D341Med (cell line): ENCODE data around the gene EPHA2.
"Not testable (repeated sequence)": the region's sequence is repeated elsewhere in the genome, so short reads cannot be mapped to it uniquely, and the experiment has no call there.

ENCODE experiments used
- DNase-seq: peaks from one replicate; pipeline ENCODE4 v3.0.0; 2012; ENCODE audit warnings: low spot score

The EPHA2 gene

DNA sequence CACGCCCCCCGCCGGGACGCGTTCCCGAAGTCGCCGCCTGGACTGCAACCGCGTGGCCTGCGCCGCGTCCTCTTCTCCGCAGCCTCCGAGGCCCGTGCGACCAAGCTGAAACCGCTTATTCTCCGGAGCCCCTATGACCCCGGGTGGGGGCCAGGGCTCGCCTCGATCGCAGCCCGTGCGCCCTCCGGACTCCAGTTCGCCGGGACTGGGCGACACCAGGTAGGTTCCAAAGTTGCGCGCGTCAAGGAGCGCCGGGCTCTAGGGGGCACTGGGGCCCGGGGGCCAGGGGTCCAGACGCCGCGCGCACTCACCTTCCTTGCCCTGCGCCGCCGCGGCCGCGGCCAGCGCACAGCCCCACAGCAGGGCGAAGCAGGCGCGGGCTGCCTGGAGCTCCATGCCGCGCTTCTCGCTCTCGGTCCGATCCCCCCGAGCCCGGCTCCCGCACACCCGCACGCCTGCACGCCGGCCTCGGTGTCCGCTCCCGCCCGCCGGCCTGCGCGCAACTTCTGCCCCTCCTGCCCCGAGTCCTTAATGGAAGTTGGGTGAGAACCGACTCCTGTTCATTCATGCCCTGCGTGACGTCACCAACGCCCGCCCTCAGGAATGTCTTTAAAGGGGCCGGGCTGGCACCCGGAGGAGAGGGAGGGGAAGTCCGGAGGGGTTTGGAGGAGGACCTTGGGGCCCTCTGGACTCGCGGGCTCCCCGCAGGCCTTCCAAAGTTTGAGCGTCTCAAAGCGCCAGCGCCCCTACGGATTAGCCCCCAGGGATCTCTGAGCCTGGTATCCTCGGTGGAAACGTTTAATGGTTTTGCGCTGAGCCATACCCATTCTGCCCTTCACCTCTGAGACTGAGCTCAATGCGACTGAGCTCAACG lies at the start of gene EPHA2:
Gene EPHA2 (minus strand): TSS at position 533 of the 874 bp plus-strand sequence. CDS start 137 bp downstream, at position 396.
- DNase-seq = peak; percentile 74

- DNase-seq = no peak
Observed at GRCh38 chr1:16205334-16205671, 49.4 kb upstream of the EPHA2 start.

DNA sequence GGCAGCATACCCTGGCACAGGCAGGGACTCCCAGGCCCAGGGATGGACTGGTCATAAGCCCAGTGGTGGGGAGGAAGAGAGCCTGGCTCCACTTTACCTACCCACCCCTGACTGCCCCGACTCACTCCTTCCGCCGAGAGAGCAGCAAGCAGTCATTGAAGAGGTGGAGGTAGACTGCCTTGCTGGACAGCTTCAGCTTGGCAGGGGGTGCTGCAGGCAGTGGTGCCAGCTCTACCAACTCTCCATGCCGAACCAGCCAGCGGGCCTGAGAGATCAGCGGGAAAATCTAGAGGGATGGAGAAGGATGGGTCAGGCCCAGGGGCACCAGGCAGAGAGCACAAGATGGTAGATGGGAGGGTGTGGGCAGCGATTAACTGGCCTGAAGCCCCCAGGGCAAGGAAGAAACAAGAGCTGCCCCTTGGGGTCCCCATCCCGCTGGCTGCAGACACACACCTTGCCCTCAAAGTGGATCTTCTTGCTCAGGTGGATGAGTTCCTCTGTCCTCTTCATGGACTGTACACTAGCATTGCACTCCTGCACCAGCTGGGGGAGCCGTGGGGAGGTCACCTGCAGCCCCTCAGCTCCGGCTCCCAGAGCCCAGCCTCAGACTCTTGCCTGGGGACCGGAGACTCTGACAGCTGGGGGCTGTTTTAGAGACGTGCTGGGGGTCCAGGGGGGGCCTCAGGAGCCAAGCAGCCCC lies 48.9 kb upstream of the EPHA2 start:
- DNase-seq = peak; percentile 71

DNA sequence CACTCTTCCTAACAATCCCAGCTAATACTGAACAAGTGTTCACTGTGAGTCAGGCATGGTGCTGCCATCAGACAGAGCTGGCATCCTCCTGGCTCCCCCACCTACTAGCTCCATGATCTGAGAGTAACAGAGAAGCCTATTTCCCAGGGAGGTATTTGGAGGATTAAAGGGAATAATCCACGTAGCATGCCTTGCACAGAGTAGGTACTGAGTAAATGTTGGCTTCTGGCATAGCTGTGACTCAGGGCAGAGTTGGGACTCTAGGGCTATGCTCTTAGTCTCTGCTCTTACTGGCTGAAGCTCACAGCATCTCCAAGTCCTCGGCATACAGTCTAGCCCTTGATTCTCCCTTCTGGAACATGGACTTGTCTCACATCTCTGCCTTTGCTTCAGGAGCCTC lies 48.3 kb upstream of the EPHA2 start:
- no peak for DNase-seq

DNA sequence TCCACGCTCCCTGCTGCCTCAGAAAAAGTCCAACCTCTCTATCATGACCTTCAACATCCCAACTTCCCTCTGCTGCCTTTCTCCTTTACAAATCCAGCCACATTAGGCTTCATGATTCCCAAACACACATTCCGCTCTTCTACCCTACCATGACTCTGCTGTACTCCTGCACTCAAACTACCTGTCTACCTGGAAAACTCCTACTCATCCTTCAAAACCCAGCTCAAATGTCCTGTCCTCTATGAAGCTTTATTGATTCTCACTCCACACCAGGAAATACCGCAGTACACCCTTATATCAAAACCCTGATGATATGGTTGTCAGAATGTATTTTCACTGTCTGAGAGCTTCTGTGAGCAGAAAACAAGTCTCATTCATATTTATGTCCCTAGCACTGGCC lies 47.7 kb upstream of the EPHA2 start:
- no peak for DNase-seq

DNA sequence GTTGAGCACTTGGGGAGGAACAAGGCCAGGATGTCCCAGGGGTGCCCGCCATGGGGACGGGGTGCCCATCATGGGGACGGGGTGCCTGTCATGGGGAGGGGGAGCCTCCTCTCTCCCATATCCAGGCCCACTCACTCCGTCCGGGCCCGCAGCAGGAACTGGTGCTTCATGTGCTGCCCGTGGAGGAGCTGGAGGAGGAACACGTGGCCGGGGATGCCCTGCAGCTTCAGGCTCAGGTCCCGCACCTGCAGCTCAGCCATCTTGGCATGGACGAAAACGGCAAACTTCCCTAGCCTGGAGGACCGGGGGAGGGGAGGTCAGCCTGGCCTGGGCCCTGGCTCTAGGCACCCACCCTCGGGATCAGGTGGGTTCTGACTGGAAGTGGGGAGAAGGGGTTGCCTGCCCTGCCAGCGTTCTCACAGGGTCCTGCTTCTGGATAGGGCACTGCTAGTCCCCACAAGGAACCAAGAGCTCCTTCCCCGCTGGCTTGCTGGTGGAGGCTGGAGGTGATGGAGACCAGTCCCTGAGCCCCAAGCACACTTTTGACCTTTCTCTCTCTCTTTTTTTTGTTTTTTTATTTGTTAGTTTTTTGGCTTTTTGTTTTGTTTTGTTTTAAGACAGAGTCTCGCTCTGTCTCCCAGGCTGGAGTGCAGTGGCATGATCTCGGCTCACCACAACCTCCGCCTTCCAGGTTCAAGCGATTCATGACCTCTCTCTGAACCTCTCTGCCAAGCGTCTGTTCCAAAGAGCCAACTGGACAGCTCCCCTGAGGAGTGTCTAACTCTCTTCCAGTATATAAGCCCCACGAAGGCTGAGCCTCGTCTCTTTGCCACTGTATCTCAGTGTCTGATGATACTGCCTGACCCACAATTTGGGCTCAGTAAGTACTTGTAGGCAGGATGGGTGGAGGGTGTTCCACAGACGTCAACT lies 46.7 kb upstream of the EPHA2 start:
- DNase-seq = no peak

GRCh38 chr1:16199700-16200099 lies 43.8 kb upstream of the EPHA2 start:
- DNase-seq = no peak

DNA sequence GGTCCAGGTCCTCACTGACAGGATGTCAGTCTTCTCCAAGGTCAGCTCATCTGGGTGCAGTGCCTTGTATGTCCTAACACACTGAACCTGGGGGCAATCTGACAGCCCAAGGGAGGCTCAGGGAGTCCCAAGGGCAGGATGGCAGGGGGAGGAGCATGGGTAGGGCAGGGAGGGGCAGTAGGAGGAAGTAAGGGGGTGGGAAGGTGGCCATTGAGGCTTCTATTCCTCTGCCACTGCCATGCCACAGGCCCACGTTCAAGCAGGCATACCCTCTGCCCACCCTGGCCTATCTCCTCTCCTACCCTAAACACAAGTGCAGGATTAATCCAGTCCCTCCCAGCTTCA lies 43.3 kb upstream of the EPHA2 start:
- no peak for DNase-seq

DNA sequence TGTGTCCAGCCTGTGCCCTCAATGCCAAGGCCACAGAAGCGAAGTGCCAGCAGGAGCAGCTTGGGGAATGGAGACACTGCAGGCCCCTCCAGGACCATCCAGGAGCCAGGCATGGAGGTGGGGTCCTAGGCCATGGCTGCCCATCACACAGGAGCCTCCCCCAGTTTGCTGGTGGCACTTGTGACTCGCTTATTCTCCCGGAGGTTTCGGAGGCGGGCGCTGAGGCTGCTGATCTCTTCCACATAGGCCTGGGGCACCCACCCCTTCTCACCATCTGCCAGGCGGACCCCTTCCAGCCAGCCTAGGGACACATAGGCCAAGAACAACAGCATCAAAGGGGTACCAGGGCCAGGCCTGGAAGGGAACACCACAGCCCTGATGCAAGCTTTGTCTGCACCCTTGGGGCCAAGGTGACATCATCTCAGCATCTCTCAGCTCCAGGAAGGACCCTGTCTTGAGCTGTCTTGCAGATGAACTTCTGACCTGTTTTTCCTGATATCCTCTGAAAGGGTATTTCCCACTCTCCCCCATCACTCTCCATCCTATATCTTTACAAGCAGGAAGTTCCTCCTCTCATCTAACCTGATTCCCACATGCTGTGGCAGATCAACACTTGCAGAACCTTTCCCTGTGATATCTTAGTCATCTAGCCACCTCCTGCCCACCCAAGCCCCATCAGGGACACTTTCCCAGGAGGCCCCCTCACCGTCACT lies 42.7 kb upstream of the EPHA2 start:
- no peak for DNase-seq

DNA sequence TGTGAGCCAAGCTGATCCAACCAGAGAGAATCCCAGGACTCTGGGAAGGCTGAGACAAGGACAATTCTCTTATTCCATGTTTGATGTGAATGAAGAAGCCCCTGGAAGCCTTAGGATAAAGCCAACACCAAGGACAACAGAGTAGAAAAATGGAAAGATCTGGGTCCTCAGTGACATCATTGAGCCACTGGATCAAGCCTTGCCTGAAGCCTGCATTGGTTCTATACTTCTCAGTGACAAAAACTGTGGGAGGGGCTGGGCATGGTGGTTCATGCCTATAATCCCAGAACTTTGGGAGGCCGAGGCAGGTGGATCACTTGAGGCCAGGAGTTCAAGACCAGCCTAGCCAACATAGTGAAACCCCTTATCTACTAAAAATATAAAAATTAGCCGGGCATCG lies 41.0 kb upstream of the EPHA2 start:
- no peak for DNase-seq

DNA sequence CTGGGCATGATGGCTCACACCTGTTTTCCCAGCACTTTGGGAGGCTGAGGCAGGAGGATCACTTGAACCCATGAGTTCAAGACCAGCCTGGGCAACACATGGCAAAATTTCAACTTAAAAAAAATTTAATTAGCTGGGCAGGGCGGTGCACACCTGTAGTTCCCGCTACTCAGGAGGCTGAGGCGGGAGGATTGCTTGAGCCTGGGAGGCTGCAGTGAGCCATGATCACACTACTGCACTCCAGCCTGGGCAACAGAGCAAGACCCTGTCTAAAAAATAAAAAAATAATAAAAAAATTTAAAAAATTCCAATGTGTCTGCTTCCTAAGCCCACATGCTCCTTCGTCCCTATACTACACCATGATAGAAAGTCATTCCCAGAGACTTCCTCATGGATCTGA lies 40.3 kb upstream of the EPHA2 start:
- not testable (repeated sequence) for DNase-seq

DNA sequence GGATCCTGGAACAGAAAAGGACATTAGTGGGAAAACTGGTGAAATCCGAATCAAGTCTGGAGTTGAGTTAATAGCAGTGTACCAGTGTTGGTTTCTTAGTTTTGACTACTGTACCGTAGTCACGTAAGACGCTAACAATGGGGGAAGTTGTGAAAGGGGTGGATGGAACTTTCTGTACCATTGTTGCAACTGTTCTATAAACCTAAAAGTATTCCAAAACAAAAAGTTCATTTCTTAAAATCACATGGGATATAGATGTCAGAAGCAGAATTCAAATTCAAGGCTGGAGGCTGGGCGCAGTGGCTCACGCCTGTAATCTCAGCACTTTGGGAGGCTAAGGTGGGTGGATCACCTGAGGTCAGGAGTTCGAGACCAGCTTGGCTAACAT lies 39.6 kb upstream of the EPHA2 start:
- no peak for DNase-seq

GRCh38 chr1:16191916-16192546 lies 36.2 kb upstream of the EPHA2 start:
- DNase-seq = no peak

- no peak for DNase-seq
Observed at GRCh38 chr1:16191309-16191708, 35.4 kb upstream of the EPHA2 start.

GRCh38 chr1:16189921-16190621 lies 34.2 kb upstream of the EPHA2 start:
- DNase-seq = no peak

DNA sequence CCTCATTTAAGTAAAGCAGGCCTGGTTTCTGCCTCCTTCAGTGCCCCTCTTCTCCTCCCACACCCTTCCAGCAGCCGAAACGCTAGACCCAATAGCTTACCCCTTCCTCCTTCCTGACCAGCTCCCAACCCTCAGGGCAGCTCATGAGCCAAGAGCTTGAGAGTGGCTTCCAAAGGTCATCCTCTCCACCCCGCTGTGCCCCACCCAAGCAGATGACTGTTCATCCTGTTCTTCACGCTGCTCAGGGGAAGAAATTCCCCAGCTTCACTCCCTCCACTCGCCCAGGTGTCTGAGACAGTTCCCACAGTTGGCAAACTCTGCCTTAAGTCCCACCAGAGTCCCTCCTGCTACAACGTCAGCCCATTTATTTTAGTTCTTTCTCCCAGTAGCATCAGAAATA lies 33.1 kb upstream of the EPHA2 start:
- DNase-seq = no peak

GRCh38 chr1:16187748-16188401 lies 32.0 kb upstream of the EPHA2 start:
- peak; percentile 88 for DNase-seq

- no peak for DNase-seq
Observed at GRCh38 chr1:16186655-16187235, 30.9 kb upstream of the EPHA2 start.

DNA sequence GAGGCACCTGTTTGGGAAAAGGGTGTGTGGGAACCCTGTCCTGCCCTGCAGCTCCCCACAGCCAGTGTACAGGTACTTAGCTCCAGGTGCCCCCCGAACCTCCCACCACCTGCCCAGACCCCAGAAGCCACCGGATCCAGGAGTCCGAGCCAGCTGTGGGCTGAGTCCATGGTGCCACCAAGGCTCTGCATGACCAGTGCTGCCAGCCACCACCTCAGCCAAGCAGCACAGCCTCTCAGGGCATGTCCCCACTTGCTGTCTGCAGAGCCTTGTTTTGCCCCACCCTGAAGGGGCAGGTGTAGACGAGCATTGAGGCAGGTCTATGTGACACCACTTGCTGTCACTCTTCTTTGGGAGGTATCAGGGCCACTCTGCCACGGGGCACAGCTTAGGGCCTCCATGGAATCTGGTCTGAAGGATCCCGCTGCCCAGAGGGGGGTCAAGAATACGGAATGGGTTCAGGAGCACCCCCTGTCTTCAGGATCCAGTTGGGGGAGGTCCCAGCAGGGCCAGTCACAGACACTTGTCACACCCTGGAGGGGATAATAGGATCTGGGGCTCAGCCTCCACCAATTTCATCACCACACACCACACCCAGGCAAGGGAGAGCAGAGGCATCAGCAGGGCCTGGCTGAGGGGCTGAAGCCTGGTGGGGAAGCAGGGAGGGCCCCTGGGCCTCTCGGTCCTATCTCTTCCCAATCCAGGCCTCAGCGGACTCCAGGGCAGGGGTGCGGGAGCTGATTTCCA lies 28.9 kb upstream of the EPHA2 start:
- no peak for DNase-seq
